ENCODE results near the gene RPS29.
"Not testable (repeated sequence)": the region's sequence is repeated elsewhere in the genome, so short reads cannot be mapped to it uniquely, and the experiment has no call there.

GRCh38 chr14:49619273-49619672, 33.1 kb upstream of the RPS29 start:
- TF ChIP-seq, protein P1, sequence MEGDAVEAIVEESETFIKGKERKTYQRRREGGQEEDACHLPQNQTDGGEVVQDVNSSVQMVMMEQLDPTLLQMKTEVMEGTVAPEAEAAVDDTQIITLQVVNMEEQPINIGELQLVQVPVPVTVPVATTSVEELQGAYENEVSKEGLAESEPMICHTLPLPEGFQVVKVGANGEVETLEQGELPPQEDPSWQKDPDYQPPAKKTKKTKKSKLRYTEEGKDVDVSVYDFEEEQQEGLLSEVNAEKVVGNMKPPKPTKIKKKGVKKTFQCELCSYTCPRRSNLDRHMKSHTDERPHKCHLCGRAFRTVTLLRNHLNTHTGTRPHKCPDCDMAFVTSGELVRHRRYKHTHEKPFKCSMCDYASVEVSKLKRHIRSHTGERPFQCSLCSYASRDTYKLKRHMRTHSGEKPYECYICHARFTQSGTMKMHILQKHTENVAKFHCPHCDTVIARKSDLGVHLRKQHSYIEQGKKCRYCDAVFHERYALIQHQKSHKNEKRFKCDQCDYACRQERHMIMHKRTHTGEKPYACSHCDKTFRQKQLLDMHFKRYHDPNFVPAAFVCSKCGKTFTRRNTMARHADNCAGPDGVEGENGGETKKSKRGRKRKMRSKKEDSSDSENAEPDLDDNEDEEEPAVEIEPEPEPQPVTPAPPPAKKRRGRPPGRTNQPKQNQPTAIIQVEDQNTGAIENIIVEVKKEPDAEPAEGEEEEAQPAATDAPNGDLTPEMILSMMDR (IDR thresholded peaks at IDR 0.05) = not testable (repeated sequence)
- TF ChIP-seq POLR2A (IDR thresholded peaks at IDR 0.05) = not testable (repeated sequence)
